Activated CD4-positive, alpha-beta T cell treated with anti-CD3 and anti-CD28 coated beads, Interleukin-2, amount 10 ng/mL, durations not matched to agents 24 days and 14 days (primary cell): ENCODE results near the gene CYSLTR1. TPM values are rescaled to one million over a fixed set of nuclear protein-coding genes. Genes with fewer than 3 reads are reported as not detected.
A peak's percentile ranks its signal among the peaks of the same experiment; 100 is the strongest.

ENCODE experiments used
- DNase-seq: peaks from one replicate; pipeline ENCODE4 v3.0.0; 2022
- H3K27ac Mint-ChIP-seq: one replicate; pipeline ENCODE4 v1.8.0; 2022; ENCODE audit warnings: mild to moderate bottlenecking, mixed read lengths
- H3K27me3 Mint-ChIP-seq: one replicate; pipeline ENCODE4 v1.8.0; 2022; ENCODE audit warnings: mixed read lengths
- H3K36me3 Mint-ChIP-seq: one replicate; pipeline ENCODE4 v1.8.0; 2022; ENCODE audit warnings: low read depth, mild to moderate bottlenecking, mixed read lengths
- H3K4me1 Mint-ChIP-seq: one replicate; pipeline ENCODE4 v1.8.0; 2021; ENCODE audit warnings: mixed read lengths
- H3K4me3 Mint-ChIP-seq: one replicate; pipeline ENCODE4 v1.8.0; 2022; ENCODE audit warnings: mild to moderate bottlenecking, moderate library complexity, mixed read lengths
- H3K9me3 Mint-ChIP-seq: one replicate; pipeline ENCODE4 v1.8.0; 2021; ENCODE audit warnings: mixed read lengths
- intact Hi-C: fragments of 100-400 bp; cut with micrococcal nuclease; formaldehyde crosslinking; loops from one replicate; pipeline ENCODE4 v1.15.1; 2023
- total RNA-seq: library from RNA; stranded (reverse); gene quantifications from 2 replicates; pipeline ENCODE4 v1.2.3, GENCODE V29; 2022

CYSLTR1 gene, protein sequence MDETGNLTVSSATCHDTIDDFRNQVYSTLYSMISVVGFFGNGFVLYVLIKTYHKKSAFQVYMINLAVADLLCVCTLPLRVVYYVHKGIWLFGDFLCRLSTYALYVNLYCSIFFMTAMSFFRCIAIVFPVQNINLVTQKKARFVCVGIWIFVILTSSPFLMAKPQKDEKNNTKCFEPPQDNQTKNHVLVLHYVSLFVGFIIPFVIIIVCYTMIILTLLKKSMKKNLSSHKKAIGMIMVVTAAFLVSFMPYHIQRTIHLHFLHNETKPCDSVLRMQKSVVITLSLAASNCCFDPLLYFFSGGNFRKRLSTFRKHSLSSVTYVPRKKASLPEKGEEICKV
- 16.1 and 17.2 TPM in 2 replicates for total RNA-seq

DNA sequence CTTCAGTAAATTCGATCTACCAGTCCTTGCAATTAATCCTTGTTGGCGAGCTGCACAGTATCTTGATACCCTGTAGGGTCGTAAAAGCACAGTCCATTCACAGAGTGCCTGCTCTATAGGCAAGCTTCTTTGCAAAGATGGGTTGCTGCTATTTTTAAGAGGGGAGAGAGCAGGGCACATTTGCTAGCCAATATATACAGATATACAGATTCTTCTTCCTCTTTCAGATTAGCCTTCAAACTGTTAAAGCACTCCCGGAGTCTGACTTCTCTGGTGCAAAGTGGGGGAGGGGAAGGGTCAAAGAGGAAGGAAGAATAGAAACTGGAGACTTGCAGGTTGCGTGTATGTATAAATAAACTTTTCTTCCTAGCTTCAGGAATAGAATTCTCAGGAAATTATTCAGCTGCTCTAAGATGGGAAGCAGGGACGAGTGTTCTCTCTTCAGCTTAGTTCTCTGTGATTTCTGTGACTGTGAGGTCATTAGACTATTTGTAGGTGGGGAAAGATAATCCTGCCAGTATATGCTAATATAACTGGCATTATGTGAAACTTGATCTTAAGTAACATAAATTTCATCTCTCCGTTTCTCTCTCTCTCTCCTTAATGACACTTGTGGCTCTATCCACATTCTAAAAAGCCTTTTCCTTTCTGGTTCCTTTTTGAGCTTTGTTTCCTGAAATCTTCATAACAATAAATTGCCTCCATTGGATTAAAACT, at the start of gene CYSLTR1:
Gene CYSLTR1, minus strand, starts transcription at position 242 of the 717 bp plus-strand sequence. CDS start 53,865 bp downstream, outside the sequence.
- intact Hi-C loops: loop anchor here (5.0 to 10.0 kb wide), 7 partner anchors 190 to 1037 kb away; partner anchors contain the start of genes ATP7A, ITM2A, PGK1 and TAF9B
- H3K27me3 Mint-ChIP-seq: no peaks in the 10 kb centered on the region
- H3K4me1 Mint-ChIP-seq: peaks cover 52% of the 10 kb centered on the region
- DNase-seq: peak; percentile 69
- H3K36me3 Mint-ChIP-seq: peaks cover 13% of the 10 kb centered on the region
- H3K9me3 Mint-ChIP-seq: no peaks in the 10 kb centered on the region
- H3K4me3 Mint-ChIP-seq: peak within 1 kb of the TSS; percentile 75
- H3K27ac Mint-ChIP-seq: peak within 1 kb of the TSS; percentile 90

DNA sequence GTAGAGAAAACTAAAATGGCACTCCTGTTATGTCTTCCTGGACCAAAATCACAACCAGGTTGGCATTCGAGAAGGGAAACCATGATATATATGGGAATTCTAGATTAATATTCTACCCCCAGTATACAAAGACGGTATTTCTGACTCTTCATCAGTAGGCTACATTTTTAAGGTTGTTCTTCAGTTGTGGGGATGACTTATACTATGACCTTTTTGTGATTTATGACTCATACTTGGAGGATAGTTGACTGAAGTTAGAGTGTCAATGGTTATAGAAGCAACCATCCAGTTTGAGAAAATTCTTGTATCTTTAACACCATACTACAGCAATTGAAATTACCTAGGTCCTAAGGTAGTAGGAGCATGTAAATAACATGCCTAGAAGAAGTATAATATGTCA, 49.8 kb upstream of the CYSLTR1 start:
- intact Hi-C loops: loop anchor here (2.0 to 10.0 kb wide), 3 partner anchors 54 to 878 kb away; partner anchors contain the start of gene TAF9B
- DNase-seq: no peak
- H3K27ac Mint-ChIP-seq: no peak overlapping the region
- no peaks in the 10 kb centered on the region for H3K27me3 Mint-ChIP-seq
- H3K9me3 Mint-ChIP-seq: peaks cover 12% of the 10 kb centered on the region
- no peak overlapping the region for H3K4me3 Mint-ChIP-seq
- peaks cover 18% of the 10 kb centered on the region for H3K4me1 Mint-ChIP-seq
- peaks cover 14% of the 10 kb centered on the region for H3K36me3 Mint-ChIP-seq

DNA sequence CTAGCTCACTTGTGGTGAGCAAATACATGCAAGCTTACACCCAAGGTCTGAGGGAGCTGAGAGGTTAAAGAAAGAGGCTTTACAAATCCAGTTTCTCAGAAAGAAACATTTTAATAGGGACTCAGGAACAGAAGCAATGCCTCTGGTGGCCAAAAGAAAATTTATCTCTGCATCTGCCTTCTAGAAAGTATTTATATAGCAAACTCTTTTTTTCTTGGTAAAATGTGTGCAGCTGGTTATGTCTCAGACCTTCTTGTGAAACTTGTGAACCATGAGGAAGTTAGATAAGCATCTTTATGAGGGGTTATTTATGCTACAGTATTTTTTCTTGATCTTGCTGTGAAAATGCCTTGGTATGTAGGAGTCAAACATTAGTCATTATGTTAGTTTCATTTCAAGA, 48.5 kb upstream of the CYSLTR1 start:
- Mint-ChIP-seq H3K4me1 (peaks cover 23% of the 10 kb centered on the region), H3K4me3 (no peak overlapping the region), H3K27ac (peak overlapping the region; percentile 58), H3K36me3 (peaks cover 25% of the 10 kb centered on the region), H3K27me3 (no peaks in the 10 kb centered on the region), H3K9me3 (peaks cover 16% of the 10 kb centered on the region)
- DNase-seq: peak; percentile 58
- intact Hi-C loops: loop anchor here (1.0 to 10.0 kb wide), 5 partner anchors 46 to 879 kb away; partner anchors contain the start of gene TAF9B

DNA sequence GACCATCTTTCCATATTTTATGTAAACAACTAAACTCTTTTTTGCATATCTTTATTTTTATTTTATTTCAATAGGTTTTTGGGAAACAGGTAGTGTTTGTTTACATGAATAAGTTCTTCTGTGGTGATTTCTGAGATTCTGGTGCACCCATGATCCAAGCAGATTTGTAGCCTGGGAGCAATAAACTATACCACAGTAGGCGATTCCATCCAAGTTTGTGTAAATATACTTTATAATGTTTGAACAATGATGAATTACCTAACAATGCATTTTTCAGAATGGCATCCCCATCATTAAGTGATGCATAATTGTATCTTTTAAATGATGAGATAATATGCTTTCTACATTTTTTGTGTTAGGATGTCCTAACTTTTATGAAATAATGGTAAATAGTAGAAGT, 39.2 kb upstream of the CYSLTR1 start:
- no peak overlapping the region for H3K27ac Mint-ChIP-seq
- H3K4me3 Mint-ChIP-seq: no peak overlapping the region
- H3K9me3 Mint-ChIP-seq: peaks cover 12% of the 10 kb centered on the region
- H3K36me3 Mint-ChIP-seq: peaks cover 8% of the 10 kb centered on the region
- no peaks in the 10 kb centered on the region for H3K27me3 Mint-ChIP-seq
- no peak for DNase-seq
- intact Hi-C loops: no loop called here
- H3K4me1 Mint-ChIP-seq: peaks cover 3% of the 10 kb centered on the region

DNA sequence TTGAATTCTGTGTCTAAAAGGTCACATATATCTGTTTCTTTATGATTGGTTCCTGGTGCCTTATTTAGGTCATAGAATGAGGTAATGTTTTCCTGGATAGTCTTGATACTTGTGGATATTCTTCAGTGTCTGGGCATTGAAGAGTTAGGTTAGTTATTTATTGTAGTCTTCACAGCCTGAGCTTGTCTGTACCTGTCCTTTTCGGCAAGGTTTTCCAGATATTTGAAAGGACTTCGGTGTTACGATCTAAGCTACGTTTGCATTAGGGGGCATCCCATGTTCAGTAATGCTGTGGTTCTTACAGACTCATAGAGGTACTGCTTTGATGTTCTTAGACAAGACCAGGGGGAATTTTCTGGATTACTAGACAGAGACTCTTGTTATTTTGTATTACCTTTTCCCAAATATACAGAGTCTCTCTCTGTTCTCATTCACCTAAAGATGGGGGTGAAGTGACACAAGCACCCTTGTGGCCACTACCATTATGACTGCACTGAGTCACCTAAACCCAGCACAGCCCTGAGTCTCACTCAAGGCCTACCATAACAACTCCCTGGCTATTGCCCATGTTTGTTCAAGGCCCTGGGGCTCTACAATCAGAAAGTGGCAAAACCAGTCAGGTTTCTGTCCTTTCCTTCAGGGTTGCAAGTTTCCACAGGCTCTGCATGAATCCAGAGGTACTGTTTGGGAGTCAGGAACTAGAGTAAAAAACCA, 30.1 kb upstream of the CYSLTR1 start:
- no peak for DNase-seq
- Mint-ChIP-seq H3K4me3 (no peak overlapping the region), H3K9me3 (peaks cover 4% of the 10 kb centered on the region), H3K27ac (no peak overlapping the region), H3K4me1 (no peaks in the 10 kb centered on the region), H3K27me3 (no peaks in the 10 kb centered on the region), H3K36me3 (peaks cover 5% of the 10 kb centered on the region)
- intact Hi-C loops: no loop called here

DNA sequence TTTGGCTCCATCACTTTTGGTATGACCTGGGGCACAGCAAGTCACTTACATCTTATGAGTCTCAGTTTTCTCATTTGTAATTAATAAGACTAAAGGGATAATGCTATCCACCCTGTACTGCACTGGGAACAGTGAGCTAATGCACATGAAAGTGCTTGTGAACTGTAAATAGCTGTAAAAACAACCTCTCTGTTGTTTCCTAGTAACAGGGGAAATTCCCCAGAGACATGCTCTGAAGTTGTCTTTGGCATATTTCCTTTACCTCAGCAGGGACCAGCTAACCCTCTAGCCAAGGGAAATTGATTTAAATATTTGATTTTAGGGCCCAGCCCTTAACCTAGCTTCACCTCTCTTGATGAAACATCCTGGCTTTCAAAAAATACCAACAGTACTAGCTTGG, 6.1 kb upstream of the CYSLTR1 start:
- Mint-ChIP-seq H3K4me1 (peaks cover 48% of the 10 kb centered on the region), H3K4me3 (peak overlapping the region; percentile 44), H3K27me3 (no peaks in the 10 kb centered on the region), H3K27ac (peak overlapping the region; percentile 91), H3K9me3 (peaks cover 11% of the 10 kb centered on the region), H3K36me3 (peaks cover 15% of the 10 kb centered on the region)
- peak; percentile 79 for DNase-seq
- intact Hi-C loops: loop anchor here (5.0 kb wide), 2 partner anchors 319 to 614 kb away; partner anchors contain the start of gene P2RY10

DNA sequence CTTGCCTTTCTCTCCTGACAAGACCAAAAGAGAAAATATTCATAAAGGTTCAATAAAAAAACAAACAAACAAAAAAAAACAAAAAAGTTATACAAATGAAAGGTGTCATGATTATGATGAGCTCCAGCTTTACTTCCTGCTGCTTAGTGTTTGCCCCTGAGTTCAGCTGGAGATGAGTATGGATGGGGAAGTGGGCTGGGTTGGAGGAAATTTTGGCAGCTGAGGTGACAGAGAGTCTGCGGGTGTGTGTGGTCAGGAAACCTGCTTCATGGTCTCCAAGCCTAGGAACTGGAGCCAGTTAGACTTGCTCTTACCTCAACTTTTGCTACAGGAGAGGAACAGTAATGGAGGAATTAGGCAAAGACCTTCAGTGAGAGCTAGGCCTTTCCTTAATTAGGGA, 4.3 kb upstream of the CYSLTR1 start:
- intact Hi-C loops: loop anchor here (2.0 to 5.0 kb wide), 3 partner anchors 185 to 616 kb away; partner anchors contain the start of gene P2RY10
- peak overlapping the region; percentile 94 for H3K27ac Mint-ChIP-seq
- no peaks in the 10 kb centered on the region for H3K27me3 Mint-ChIP-seq
- H3K36me3 Mint-ChIP-seq: peaks cover 13% of the 10 kb centered on the region
- peak; percentile 68 for DNase-seq
- peaks cover 57% of the 10 kb centered on the region for H3K4me1 Mint-ChIP-seq
- H3K9me3 Mint-ChIP-seq: peaks cover 4% of the 10 kb centered on the region
- H3K4me3 Mint-ChIP-seq: peak overlapping the region; percentile 65

DNA sequence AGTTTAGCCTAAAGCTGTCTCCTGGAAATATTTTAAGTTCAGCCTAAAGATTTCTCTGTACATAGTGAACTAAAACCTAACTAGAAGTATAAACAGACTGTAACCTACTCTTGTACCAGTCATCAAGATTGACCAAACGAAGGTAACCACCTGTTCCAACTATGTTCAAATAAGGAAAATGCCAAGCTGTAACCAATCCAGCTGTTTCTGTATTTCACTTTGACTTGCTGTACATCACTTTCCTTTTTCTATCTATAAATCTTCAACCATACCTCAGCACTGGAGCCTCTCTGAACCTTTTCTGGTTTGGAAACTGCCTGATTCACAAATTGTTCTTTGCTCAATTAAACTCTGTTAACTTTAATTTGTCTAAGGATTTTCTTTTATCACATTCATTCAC, 3.1 kb upstream of the CYSLTR1 start:
- Mint-ChIP-seq H3K36me3 (peaks cover 8% of the 10 kb centered on the region), H3K9me3 (no peaks in the 10 kb centered on the region), H3K4me3 (peak overlapping the region; percentile 59), H3K27me3 (no peaks in the 10 kb centered on the region), H3K27ac (peak overlapping the region; percentile 80), H3K4me1 (peaks cover 53% of the 10 kb centered on the region)
- intact Hi-C loops: loop anchor here (1.0 to 5.0 kb wide), 5 partner anchors 16 to 617 kb away; partner anchors contain the start of gene P2RY10
- DNase-seq: no peak

DNA sequence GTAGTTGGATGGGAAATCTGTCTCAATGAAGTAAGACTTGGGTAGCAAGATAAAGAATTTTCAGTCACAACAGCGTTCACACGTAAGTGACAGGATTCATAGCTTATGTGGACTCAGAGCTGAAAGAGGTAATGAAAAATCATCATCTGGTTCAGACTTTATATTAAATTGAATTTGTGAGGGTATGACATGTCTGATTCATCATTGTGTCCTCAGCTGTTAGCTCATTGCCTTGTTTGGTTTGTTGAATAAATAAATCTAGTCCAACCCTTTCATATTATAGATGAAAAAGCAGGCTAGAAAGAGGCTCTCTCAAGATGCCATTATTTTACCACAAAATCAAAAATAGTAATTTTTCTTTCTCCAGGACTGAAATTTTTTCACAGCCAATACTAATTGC, 2.7 kb upstream of the CYSLTR1 start:
- intact Hi-C loops: loop anchor here (1.0 to 5.0 kb wide), 5 partner anchors 16 to 617 kb away; partner anchors contain the start of gene P2RY10

DNA sequence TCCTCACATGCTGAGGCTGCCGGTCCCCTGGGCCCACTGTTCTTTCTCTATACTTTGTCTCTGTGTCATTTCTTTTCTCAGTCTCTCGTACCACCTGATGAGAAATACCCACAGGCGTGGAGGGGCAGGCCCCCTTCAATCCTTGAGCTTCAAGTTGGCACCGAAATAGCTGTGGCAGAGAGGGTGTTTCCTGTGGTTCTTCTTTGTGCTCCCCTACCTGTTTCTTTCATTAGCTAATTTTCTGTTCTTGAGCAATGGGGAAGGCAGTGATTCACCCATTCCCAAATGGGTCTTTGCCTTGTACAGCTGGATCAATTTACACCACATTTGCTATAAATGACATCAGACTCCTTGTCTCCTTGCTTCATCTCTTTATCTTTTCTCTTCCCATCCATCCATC, 2.1 kb upstream of the CYSLTR1 start:
- peak; percentile 63 for DNase-seq
- intact Hi-C loops: loop anchor here (5.0 to 10.0 kb wide), 7 partner anchors 192 to 1035 kb away; partner anchors contain the start of genes ATP7A, ITM2A, PGK1 and TAF9B
- Mint-ChIP-seq H3K27ac (peak overlapping the region; percentile 80), H3K36me3 (peaks cover 8% of the 10 kb centered on the region), H3K9me3 (no peaks in the 10 kb centered on the region), H3K4me1 (peaks cover 49% of the 10 kb centered on the region), H3K27me3 (no peaks in the 10 kb centered on the region), H3K4me3 (peak overlapping the region; percentile 75)

More for the DNA sequence above, 2.7 kb upstream of the CYSLTR1 start:
- Mint-ChIP-seq H3K4me1 (peaks cover 51% of the 10 kb centered on the region), H3K27me3 (no peaks in the 10 kb centered on the region), H3K36me3 (peaks cover 8% of the 10 kb centered on the region), H3K27ac (peak overlapping the region; percentile 80), H3K4me3 (peak overlapping the region; percentile 75), H3K9me3 (no peaks in the 10 kb centered on the region)
- no peak for DNase-seq

DNA sequence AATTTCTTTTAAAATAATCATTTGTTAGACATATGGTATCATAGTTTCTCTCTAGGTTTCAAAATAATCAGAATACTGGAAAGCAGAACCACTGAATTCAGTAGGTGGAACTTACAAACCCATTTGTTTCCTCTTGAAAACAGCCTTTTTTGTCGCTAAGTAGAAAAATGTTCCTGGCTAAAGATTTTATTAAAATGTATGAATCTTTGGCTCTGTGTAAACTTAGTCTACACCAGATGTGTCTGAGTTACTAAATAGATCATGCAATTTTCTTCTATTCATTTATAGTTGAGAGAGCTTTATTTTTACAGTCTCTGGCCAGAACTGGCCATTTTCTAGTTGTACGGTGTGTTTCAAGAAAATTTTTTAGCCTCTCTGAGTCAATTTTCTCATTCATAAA, 1.0 kb downstream of the CYSLTR1 start:
- no peak for DNase-seq
- intact Hi-C loops: loop anchor here (5.0 to 10.0 kb wide), 7 partner anchors 189 to 1038 kb away; partner anchors contain the start of genes ATP7A, ITM2A, PGK1 and TAF9B
- H3K4me1 Mint-ChIP-seq: peaks cover 50% of the 10 kb centered on the region
- peaks cover 15% of the 10 kb centered on the region for H3K36me3 Mint-ChIP-seq
- H3K4me3 Mint-ChIP-seq: peak overlapping the region; percentile 75
- no peaks in the 10 kb centered on the region for H3K9me3 Mint-ChIP-seq
- H3K27ac Mint-ChIP-seq: peak overlapping the region; percentile 90
- H3K27me3 Mint-ChIP-seq: no peaks in the 10 kb centered on the region

DNA sequence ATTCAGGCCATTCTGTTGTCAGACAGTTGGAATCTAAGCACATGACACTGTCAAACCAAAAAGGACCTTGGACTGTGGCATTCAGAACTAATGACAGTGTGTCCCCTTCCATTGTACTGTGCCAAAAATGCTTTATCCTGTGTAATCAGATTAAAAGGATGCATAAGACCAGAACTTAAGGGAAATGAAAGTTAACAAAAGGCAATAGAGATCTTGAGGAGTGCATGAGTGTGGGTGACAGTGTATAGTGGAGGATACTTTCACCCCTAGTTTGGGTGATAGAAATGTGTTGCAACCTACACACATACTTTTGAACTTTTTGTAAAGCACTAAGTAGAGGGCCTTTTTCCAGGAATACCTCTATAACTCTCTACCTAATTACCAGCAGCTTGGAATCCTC, 4.5 kb downstream of the CYSLTR1 start:
- H3K27ac Mint-ChIP-seq: peak overlapping the region; percentile 96
- no peaks in the 10 kb centered on the region for H3K27me3 Mint-ChIP-seq
- H3K9me3 Mint-ChIP-seq: peaks cover 6% of the 10 kb centered on the region
- H3K36me3 Mint-ChIP-seq: peaks cover 36% of the 10 kb centered on the region
- DNase-seq: no peak
- H3K4me1 Mint-ChIP-seq: peaks cover 36% of the 10 kb centered on the region
- H3K4me3 Mint-ChIP-seq: peak overlapping the region; percentile 86
- intact Hi-C loops: loop anchor here (1.0 to 10.0 kb wide), 8 partner anchors 9 to 1042 kb away; partner anchors contain the start of genes ATP7A, ITM2A and PGK1

DNA sequence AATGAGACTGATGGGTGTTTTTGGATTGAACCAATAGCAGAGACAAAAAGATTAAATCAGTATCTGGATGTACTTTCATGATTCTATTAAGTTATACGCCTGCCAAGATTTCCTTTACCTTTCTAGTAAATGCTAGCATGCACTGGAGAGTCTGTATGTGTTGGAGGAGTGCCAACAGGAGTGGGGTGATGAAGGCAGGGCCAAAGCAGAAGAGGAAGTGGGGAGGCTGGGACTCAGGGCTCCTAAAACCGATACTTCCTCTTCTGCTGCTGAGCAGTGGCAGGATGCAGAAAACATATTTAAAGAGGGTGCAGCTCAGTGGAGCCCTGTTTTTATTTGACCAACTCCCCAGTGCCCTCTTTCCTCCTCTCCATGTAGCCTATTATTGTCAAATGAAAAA, 5.6 kb downstream of the CYSLTR1 start:
- no peaks in the 10 kb centered on the region for H3K27me3 Mint-ChIP-seq
- H3K4me3 Mint-ChIP-seq: peak overlapping the region; percentile 86
- peaks cover 6% of the 10 kb centered on the region for H3K9me3 Mint-ChIP-seq
- peaks cover 40% of the 10 kb centered on the region for H3K36me3 Mint-ChIP-seq
- intact Hi-C loops: loop anchor here (2.0 to 10.0 kb wide), 7 partner anchors 55 to 1043 kb away; partner anchors contain the start of genes ATP7A, ITM2A and PGK1
- peak; percentile 83 for DNase-seq
- H3K27ac Mint-ChIP-seq: peak overlapping the region; percentile 96
- H3K4me1 Mint-ChIP-seq: peaks cover 34% of the 10 kb centered on the region
